Smooth muscle cell (in vitro differentiated cells): ENCODE measurements around the gene ALG12. TPM values are rescaled to one million over a fixed set of nuclear protein-coding genes. Genes with fewer than 3 reads are reported as not detected.

Source experiments
- DNase-seq: peaks from one replicate; lab custom pipeline; 2025; ENCODE audit not compliant: unreplicated experiment; lab: John Stamatoyannopoulos, UW
- H2AFZ ChIP-seq: fragments of 200-600 bp; sonication (generic); 2 replicates; pipeline ENCODE4 v1.6.0; 2016; ENCODE audit warnings: antibody characterized with exemption, low read depth, mild to moderate bottlenecking
- H3F3A ChIP-seq: fragments of 200-600 bp; sonication (generic); 2 replicates; pipeline ENCODE4 v1.6.0; 2017; ENCODE audit warnings: antibody characterized with exemption, low read depth
- H3K27ac ChIP-seq: fragments of 200-600 bp; sonication (generic); 2 replicates; pipeline ENCODE4 v1.5.1; 2016; ENCODE audit warnings: low read depth, mild to moderate bottlenecking
- H3K27me3 ChIP-seq: fragments of 200-600 bp; sonication (generic); 2 replicates; pipeline ENCODE4 v1.6.1; 2016; ENCODE audit warnings: low read depth, mild to moderate bottlenecking
- H3K36me3 ChIP-seq: fragments of 200-600 bp; sonication (generic); 2 replicates; pipeline ENCODE4 v1.5.1; 2016; ENCODE audit warnings: low read depth
- H3K4me1 ChIP-seq: fragments of 200-600 bp; sonication (generic); 2 replicates; pipeline ENCODE4 v1.5.1; 2016; ENCODE audit warnings: low read depth
- H3K4me2 ChIP-seq: fragments of 200-600 bp; sonication (generic); 2 replicates; pipeline ENCODE4 v1.6.0; 2016; ENCODE audit warnings: mild to moderate bottlenecking
- H3K4me3 ChIP-seq: fragments of 200-600 bp; sonication (generic); 2 replicates; pipeline ENCODE4 v1.5.1; 2016; ENCODE audit warnings: mild to moderate bottlenecking
- H3K79me2 ChIP-seq: fragments of 200-600 bp; sonication (generic); 2 replicates; pipeline ENCODE4 v1.6.0; 2016; ENCODE audit warnings: low read depth, mild to moderate bottlenecking
- H3K9ac ChIP-seq: fragments of 200-600 bp; sonication (generic); 2 replicates; pipeline ENCODE4 v1.6.0; 2016; ENCODE audit warnings: low read depth
- H3K9me3 ChIP-seq: fragments of 200-600 bp; sonication (generic); replicated peaks from 2 replicates; pipeline ENCODE4 v1.5.1; 2016; ENCODE audit warnings: low read depth
- H4K20me1 ChIP-seq: fragments of 200-600 bp; sonication (generic); 2 replicates; pipeline ENCODE4 v1.6.0; 2016; ENCODE audit warnings: low read depth
- CTCF ChIP-seq: fragments of 200-600 bp; sonication (generic); IDR thresholded peaks from 2 replicates; pipeline ENCODE4 v1.5.1; 2017; ENCODE audit warnings: borderline replicate concordance, mild to moderate bottlenecking, antibody characterized with exemption; ENCODE audit not compliant: insufficient read depth, poor library complexity, severe bottlenecking
- WGBS: methylation state at CpG from one replicate; pipeline ENCODE4 v1.1.7; 2016; ENCODE audit warnings: low lambda C conversion rate; 5-methylcytosine and 5-hydroxymethylcytosine counted together
- polyA plus RNA-seq: library from polyadenylated mRNA; unstranded; fragments of >200 nt; fragmentation: Nextera tagmentation; extraction: Ambion mirVana; gene quantifications from 2 replicates; pipeline ENCODE4 v1.2.1, GENCODE V29; 2016
- total RNA-seq: library from RNA; depleted of rRNA; stranded (reverse); fragments of >200 nt; gene quantifications from 2 replicates; pipeline ENCODE4 v1.2.3, GENCODE V29; 2014

ALG12 gene
- total and polyA plus RNA-seq, 2 experiments from 2014 or later = 13.9 to 42.7 TPM

DNA sequence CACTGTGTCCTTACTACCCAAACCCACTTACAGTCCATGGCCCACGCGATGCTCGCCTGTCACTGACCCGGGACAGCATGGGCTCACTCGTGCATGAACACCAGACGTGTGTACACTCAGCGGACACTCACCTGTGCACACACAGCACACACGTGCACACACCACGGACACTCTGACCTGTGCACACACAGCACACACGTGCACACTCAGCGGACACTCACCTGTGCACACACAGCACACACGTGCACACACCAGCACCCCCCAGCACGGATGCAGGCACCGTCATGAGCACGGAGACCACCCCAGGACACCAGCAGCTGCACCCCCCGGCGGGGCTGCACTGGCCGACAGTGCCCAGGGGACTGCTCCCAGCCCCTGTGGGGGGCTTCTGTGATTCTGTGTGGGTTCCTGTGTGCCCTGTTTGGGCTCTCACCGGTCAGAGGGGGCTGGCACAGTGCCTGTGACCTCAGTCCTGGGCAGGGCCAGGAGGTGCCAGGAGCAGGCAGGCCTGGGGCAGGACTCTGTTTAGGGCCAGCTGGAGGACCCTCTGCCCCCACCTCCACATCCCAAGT, 20.4 kb upstream of the ALG12 start:
- Histone ChIP-seq H3K4me1 (peaks cover 7% of the 10 kb centered on the region), H3F3A (no peaks in the 10 kb centered on the region), H2AFZ (no peak overlapping the region), H3K27ac (no peak overlapping the region), H3K27me3 (no peaks in the 10 kb centered on the region), H3K36me3 (no peaks in the 10 kb centered on the region), H4K20me1 (no peaks in the 10 kb centered on the region), H3K4me3 (no peak overlapping the region), H3K4me2 (no peak overlapping the region), H3K79me2 (no peaks in the 10 kb centered on the region), H3K9me3 (no peaks in the 10 kb centered on the region), H3K9ac (no peak overlapping the region)
- WGBS = 94% methylated on average over 19 of the region's 19 CpGs
- no peak for TF ChIP-seq CTCF
- no peak for DNase-seq

DNA sequence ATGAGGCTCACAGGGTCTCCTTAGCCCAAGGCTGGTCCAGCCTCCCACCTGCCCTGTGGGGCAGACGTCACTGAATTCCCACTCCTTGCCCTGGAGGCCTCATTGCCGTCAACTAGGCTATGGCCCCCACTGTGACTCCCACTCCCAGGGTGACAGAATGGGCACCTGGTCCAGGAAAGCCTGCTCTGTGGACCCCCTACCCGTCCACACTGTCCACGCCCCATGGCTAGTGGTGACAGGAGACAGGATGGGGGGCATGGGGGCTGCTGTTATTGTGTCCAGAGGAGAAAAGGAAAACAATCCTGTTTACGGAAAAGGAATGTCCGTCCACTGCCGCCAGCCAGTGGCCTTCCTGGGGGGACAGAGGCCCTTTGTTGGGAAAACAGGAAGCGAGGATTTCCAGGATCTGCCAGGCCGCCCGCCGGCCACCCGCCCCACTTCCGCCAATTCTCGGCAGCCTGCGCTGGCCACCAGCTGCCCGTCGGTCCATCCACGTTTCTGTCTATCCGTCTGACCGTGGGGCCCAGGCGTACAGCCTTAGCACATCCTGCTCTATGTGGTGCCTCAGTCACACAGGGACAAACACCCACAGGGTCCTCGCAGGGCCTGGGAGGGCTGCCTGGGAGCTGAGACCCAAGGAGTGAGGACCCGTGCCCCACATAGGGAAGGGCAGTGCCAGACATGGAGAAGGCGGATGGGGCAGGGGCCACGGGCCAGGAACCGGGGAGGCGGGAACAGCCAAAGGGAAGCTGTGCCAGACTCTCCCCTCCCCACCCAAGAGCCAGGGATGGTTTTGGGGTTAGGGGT, 19.7 kb upstream of the ALG12 start:
- WGBS = 64% methylated on average over 27 of the region's 27 CpGs
- Histone ChIP-seq H3K4me3 (no peak overlapping the region), H3K27me3 (no peaks in the 10 kb centered on the region), H3K79me2 (no peaks in the 10 kb centered on the region), H3K9ac (no peak overlapping the region), H3K27ac (no peak overlapping the region), H3K4me1 (peaks cover 7% of the 10 kb centered on the region), H3K36me3 (no peaks in the 10 kb centered on the region), H3K9me3 (no peaks in the 10 kb centered on the region), H2AFZ (no peak overlapping the region), H3F3A (no peaks in the 10 kb centered on the region), H3K4me2 (peak overlapping the region; percentile 48), H4K20me1 (no peaks in the 10 kb centered on the region)
- no peak for DNase-seq
- no peak for TF ChIP-seq CTCF

DNA sequence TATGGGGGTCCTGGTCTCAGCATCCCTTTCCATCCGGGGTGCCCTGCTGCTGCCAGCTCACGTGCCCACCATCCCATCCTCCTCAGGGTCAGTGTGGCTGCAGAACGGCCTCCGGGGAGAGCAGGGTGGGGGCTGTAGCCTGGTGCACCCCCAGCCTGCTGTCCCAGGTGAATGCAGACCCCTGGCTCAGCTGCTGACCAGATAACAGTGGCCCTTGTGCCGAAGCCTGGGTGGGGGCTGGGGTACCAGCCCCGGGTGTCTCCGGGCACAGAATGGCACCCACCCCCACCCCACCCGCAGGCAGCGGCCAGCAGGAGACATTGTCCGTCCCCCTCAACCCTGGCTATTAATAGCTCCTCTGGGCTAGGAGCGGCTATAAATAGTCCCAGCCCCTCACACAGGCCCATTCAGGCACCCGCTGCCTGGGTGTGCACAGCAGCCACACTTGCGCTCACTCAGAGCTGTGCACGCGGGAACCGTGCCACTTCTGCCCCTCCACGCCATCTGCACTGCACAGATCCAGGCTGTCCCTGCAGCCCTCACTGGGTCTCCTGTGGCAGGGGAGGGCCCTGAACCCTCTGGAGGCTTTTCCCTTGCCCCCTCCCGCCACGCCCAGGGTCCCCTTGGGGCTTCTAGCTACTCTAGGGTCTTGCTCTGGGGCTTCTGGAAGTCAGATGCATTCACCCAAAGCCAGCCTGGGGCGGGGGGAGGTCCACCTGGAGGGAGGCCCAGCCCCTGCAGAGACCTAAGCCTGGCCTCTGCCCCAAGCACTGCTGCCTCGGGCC, 18.9 kb upstream of the ALG12 start:
- 71% methylated on average over 20 of the region's 21 CpGs for WGBS
- H3F3A ChIP-seq = no peaks in the 10 kb centered on the region
- H3K4me2 ChIP-seq = peak overlapping the region; percentile 86
- H2AFZ ChIP-seq = no peak overlapping the region
- H3K9me3 ChIP-seq = no peaks in the 10 kb centered on the region
- no peak overlapping the region for H3K9ac ChIP-seq
- no peaks in the 10 kb centered on the region for H4K20me1 ChIP-seq
- peak overlapping the region; percentile 6 for H3K27ac ChIP-seq
- no peak for TF ChIP-seq CTCF
- no peaks in the 10 kb centered on the region for H3K36me3 ChIP-seq
- H3K4me1 ChIP-seq = peaks cover 7% of the 10 kb centered on the region
- H3K27me3 ChIP-seq = no peaks in the 10 kb centered on the region
- no peak overlapping the region for H3K4me3 ChIP-seq
- no peaks in the 10 kb centered on the region for H3K79me2 ChIP-seq
- no peak for DNase-seq
